SK-N-SH treated with all-trans-retinoic acid at 6 μM for 48 hours (cell line): ENCODE measurements around the gene KRTAP16-1.

Source experiments
- ATAC-seq: fragments of 200-7000 bp; cut with Tn5 transposase; 3 replicates; pipeline ENCODE4 v1.9.1; 2020; ENCODE audit warnings: mild to moderate bottlenecking, moderate library complexity
- ARNTL ChIP-seq: fragments of 450-650 bp; formaldehyde crosslinking; IDR thresholded peaks from 2 replicates; pipeline ENCODE4 v1.5.0; 2020; ENCODE audit warnings: low read depth, mild to moderate bottlenecking, moderate library complexity, borderline replicate concordance
- BACH2 ChIP-seq: fragments of 250-450 bp; sonication (Bioruptor Pico); IDR thresholded peaks from 2 replicates; pipeline ENCODE4 v1.9.0; 2021; ENCODE audit warnings: mild to moderate bottlenecking, borderline replicate concordance
- CREB5 ChIP-seq: fragments of 250-450 bp; sonication (Bioruptor Pico); IDR thresholded peaks from 2 replicates; pipeline ENCODE4 v1.5.1; 2020; ENCODE audit warnings: low read depth, mild to moderate bottlenecking, moderate library complexity
- CSDC2 ChIP-seq: fragments of 250-450 bp; sonication (Bioruptor Pico); IDR thresholded peaks from 2 replicates; pipeline ENCODE4 v1.5.0; 2020; ENCODE audit warnings: mild to moderate bottlenecking, moderate library complexity
- CSRNP3 ChIP-seq: fragments of 250-450 bp; sonication (Bioruptor Pico); IDR thresholded peaks from 2 replicates; pipeline ENCODE4 v1.5.1; 2021; ENCODE audit warnings: mild to moderate bottlenecking, moderate library complexity
- ESRRG ChIP-seq: fragments of 250-450 bp; sonication (Bioruptor Pico); IDR thresholded peaks from 2 replicates; pipeline ENCODE4 v1.6.1; 2021; ENCODE audit warnings: mild to moderate bottlenecking
- GLIS3 ChIP-seq: fragments of 250-450 bp; sonication (Bioruptor Pico); IDR thresholded peaks from 2 replicates; pipeline ENCODE4 v1.5.0; 2020; ENCODE audit warnings: mild to moderate bottlenecking, moderate library complexity
- OSR1 ChIP-seq: fragments of 250-450 bp; sonication (Bioruptor Pico); IDR thresholded peaks from 2 replicates; pipeline ENCODE4 v1.8.0; 2022; ENCODE audit warnings: moderate library complexity, mild to moderate bottlenecking, inconsistent platforms
- PATZ1 ChIP-seq: fragments of 250-450 bp; sonication (Bioruptor Pico); IDR thresholded peaks from 2 replicates; pipeline ENCODE4 v1.8.0; 2020; ENCODE audit warnings: mild to moderate bottlenecking, moderate library complexity, borderline replicate concordance
- POU6F1 ChIP-seq: fragments of 250-450 bp; sonication (Bioruptor Pico); IDR thresholded peaks from 2 replicates; pipeline ENCODE4 v1.8.0; 2021; ENCODE audit warnings: low read depth, mild to moderate bottlenecking, moderate library complexity, borderline replicate concordance
- PPARA ChIP-seq: fragments of 250-450 bp; sonication (Bioruptor Pico); IDR thresholded peaks from 2 replicates; pipeline ENCODE4 v1.5.0; 2020; ENCODE audit warnings: mild to moderate bottlenecking, borderline replicate concordance
- RARB ChIP-seq: fragments of 250-450 bp; sonication (Bioruptor Pico); IDR thresholded peaks from 2 replicates; pipeline ENCODE4 v1.8.0; 2021; ENCODE audit warnings: mild to moderate bottlenecking, moderate library complexity
- SNAI2 ChIP-seq: fragments of 250-450 bp; sonication (Bioruptor Pico); IDR thresholded peaks from 2 replicates; pipeline ENCODE4 v1.5.0; 2020; ENCODE audit warnings: mild to moderate bottlenecking, moderate library complexity
- TCF4 ChIP-seq: fragments of 250-450 bp; sonication (Bioruptor Pico); IDR thresholded peaks from 2 replicates; pipeline ENCODE4 v1.8.0; 2021; ENCODE audit warnings: mild to moderate bottlenecking, moderate library complexity, borderline replicate concordance
- TOX ChIP-seq: fragments of 250-450 bp; sonication (Bioruptor Pico); IDR thresholded peaks from 2 replicates; pipeline ENCODE4 v1.8.0; 2021; ENCODE audit warnings: mild to moderate bottlenecking, moderate library complexity, borderline replicate concordance
- TSHZ2 ChIP-seq: fragments of 250-450 bp; sonication (Bioruptor Pico); IDR thresholded peaks from 2 replicates; pipeline ENCODE4 v1.5.0; 2020; ENCODE audit warnings: mild to moderate bottlenecking, moderate library complexity
- ZC3H10 ChIP-seq: fragments of 250-450 bp; sonication (Bioruptor Pico); IDR thresholded peaks from 2 replicates; pipeline ENCODE4 v1.5.1; 2021; ENCODE audit warnings: mild to moderate bottlenecking, moderate library complexity
- ZFP3 ChIP-seq: fragments of 250-450 bp; sonication (Bioruptor Pico); IDR thresholded peaks from 2 replicates; pipeline ENCODE4 v1.5.0; 2020; ENCODE audit warnings: mild to moderate bottlenecking, moderate library complexity
- ZFP30 ChIP-seq: fragments of 450-650 bp; formaldehyde crosslinking; IDR thresholded peaks from 2 replicates; pipeline ENCODE4 v1.5.0; 2022; ENCODE audit warnings: mild to moderate bottlenecking, moderate library complexity
- ZNF565 ChIP-seq: fragments of 450-650 bp; formaldehyde crosslinking; conservative IDR thresholded peaks from 2 replicates; pipeline ENCODE4 v1.5.0; 2020; ENCODE audit warnings: low read depth, mild to moderate bottlenecking, moderate library complexity
- ZNF8 ChIP-seq: fragments of 450-650 bp; formaldehyde crosslinking; IDR thresholded peaks from 2 replicates; pipeline ENCODE4 v1.5.0; 2020; ENCODE audit warnings: mild to moderate bottlenecking, moderate library complexity

Gene KRTAP16-1

GRCh38 chr17:41315204-41315794 lies 6.2 kb upstream of the KRTAP16-1 start, which contains the start of gene KRTAP17-1:
KRTAP17-1 (minus strand) TSS chr17:41315710; CDS start chr17:41315650, 60 bp downstream.
- no peak for TF ChIP-seq TSHZ2
- TF ChIP-seq ZC3H10 (CRISPR knock-in tag), result no peak
- TF ChIP-seq CSDC2, result no peak
- TF ChIP-seq ZFP3 (CRISPR knock-in tag), result no peak
- TF ChIP-seq CSRNP3 (CRISPR knock-in tag), result no peak
- no peak for TF ChIP-seq ZNF8
- no peak for TF ChIP-seq POU6F1
- no peak for TF ChIP-seq CREB5 (CRISPR knock-in tag)
- no peak for TF ChIP-seq ESRRG (CRISPR knock-in tag)
- TF ChIP-seq PPARA (CRISPR knock-in tag), result no peak
- TF ChIP-seq ZFP30 (CRISPR knock-in tag), result no peak
- TF ChIP-seq ARNTL (CRISPR knock-in tag), result no peak
- ATAC-seq, result no peak

- no peak for TF ChIP-seq ZFP30 (CRISPR knock-in tag)
- TF ChIP-seq ZNF8, result no peak
- no peak for TF ChIP-seq OSR1 (CRISPR knock-in tag)
- TF ChIP-seq GLIS3, result no peak
- no peak for TF ChIP-seq POU6F1
- no peak for TF ChIP-seq ZFP3 (CRISPR knock-in tag)
- no peak for TF ChIP-seq ZNF565 (CRISPR knock-in tag)
- no peak for TF ChIP-seq CSRNP3 (CRISPR knock-in tag)
- no peak for TF ChIP-seq ARNTL (CRISPR knock-in tag)
- TF ChIP-seq RARB, result no peak
- TF ChIP-seq CREB5 (CRISPR knock-in tag), result no peak
- TF ChIP-seq PATZ1 (CRISPR knock-in tag), result no peak
- TF ChIP-seq ESRRG (CRISPR knock-in tag), result no peak
- no peak for TF ChIP-seq BACH2 (CRISPR knock-in tag)
- no peak for TF ChIP-seq PPARA (CRISPR knock-in tag)
- no peak for TF ChIP-seq TSHZ2
- no peak for TF ChIP-seq ZC3H10 (CRISPR knock-in tag)
- TF ChIP-seq TOX (CRISPR knock-in tag), result no peak
- no peak for TF ChIP-seq SNAI2 (CRISPR knock-in tag)
- TF ChIP-seq TCF4 (CRISPR knock-in tag), result no peak
- ATAC-seq, result no peak
Measured at GRCh38 chr17:41311111-41311510, 2.0 kb upstream of the KRTAP16-1 start.
